HG03442 (cell line): ENCODE data around the gene ZNF451.
"Not testable (repeated sequence)": the region's sequence is repeated elsewhere in the genome, so short reads cannot be mapped to it uniquely, and the experiment has no call there.

Source experiments
- ATAC-seq: cut with Tn5 transposase; IDR thresholded peaks from one replicate; pipeline ENCODE4 v1.9.1; 2021; ENCODE audit warnings: mild to moderate bottlenecking, moderate library complexity; ENCODE audit not compliant: unreplicated experiment

ZNF451 gene

GRCh38 chr6:57089687-57090457 is at the start of gene ZNF451:
TSS of gene ZNF451 (plus strand) at chr6:57090188. CDS start at chr6:57090254, 66 bp downstream.
- ATAC-seq, result peak; percentile 90

- not testable (repeated sequence) for ATAC-seq
Measured at GRCh38 chr6:57044061-57044460, 45.9 kb upstream of the ZNF451 start.

DNA sequence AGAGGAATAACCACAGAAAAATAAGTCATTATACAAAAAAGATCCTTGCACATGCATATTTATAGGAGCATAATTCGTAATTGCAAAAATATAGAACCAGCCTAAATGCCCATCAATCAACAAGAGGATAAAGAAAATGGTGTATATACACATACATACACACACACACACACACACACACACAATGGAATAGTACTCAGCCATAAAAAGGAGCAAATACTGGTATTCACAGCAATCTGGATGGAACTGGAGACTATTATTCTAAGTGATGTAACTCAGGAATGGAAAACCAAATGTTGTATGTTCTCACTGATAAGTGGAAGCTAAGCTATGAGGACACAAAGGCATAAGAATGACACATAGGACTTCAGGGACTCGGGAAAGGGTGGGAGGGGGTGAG is 45.4 kb upstream of the ZNF451 start:
- no peak for ATAC-seq

GRCh38 chr6:57046332-57047256 is 43.4 kb upstream of the ZNF451 start, which contains the start of gene KIAA1586:
TSS of gene KIAA1586 (plus strand) at chr6:57046693. CDS start at chr6:57046756, 63 bp downstream.
- peak; percentile 95 for ATAC-seq

GRCh38 chr6:57047257-57047585 is 42.8 kb upstream of the ZNF451 start:
- peak; percentile 14 for ATAC-seq

DNA sequence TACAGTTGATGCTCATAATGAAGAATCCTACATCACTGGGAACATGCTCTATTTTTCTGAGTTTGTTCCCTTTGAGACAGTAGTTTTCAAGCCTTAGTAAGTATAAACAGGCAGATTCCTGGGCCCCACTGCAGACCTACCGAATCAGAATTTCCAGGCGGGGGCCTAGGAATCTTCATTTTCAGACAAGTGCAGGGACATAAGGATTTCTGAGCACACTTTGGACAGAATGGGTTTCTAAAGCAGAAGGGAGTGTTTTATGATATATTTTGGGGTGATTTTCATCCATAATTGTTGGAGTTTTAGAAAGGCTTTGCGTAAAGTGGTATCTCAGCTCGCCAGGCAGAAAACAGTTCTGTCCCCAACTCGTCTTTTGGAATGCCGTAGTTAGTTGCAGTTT is 42.1 kb upstream of the ZNF451 start:
- not testable (repeated sequence) for ATAC-seq

DNA sequence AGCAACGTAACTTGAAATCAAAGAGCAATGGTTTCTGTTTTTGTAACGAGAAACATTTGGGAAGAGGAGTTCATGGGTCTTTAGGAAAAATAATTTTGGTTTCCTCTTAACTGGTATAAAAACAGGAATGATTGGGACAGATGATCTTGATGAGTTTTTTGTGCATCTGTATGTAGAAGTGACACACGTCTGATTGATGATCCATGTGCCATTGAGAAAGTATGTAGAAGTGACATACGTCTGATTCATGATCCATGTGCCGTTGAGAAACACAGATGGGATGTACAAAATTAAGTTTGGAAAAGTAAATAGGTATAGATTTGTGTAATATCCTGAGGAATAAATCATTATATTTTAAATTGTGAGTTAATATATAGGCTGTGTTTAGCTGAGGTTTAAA is 41.4 kb upstream of the ZNF451 start:
- ATAC-seq, result no peak

DNA sequence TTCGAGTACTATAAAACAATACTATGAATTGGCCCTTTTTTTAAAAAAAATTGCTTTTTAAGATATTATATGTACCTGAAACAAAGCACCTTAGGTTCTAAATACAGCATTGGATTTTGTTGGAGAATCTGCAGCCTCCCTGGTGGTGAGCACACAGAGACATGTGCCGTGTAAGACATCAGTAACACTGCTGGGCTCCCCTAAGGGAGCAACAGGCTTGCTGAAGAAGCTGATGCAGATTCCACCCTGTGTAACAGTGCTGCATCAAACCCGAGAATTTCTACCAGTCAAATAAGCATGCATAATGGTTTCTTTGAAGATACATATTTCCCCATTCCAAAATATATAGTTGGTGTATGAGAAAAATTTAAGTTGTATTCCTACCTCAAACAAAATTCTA is 26.1 kb upstream of the ZNF451 start:
- no peak for ATAC-seq

GRCh38 chr6:57064809-57065208 is 25.2 kb upstream of the ZNF451 start:
- ATAC-seq, result no peak

GRCh38 chr6:57068061-57068460 is 21.9 kb upstream of the ZNF451 start:
- no peak for ATAC-seq

GRCh38 chr6:57069228-57069627 is 20.8 kb upstream of the ZNF451 start:
- ATAC-seq, result no peak

- ATAC-seq, result no peak
Measured at GRCh38 chr6:57069920-57070331, 20.1 kb upstream of the ZNF451 start.

- ATAC-seq, result no peak
Measured at GRCh38 chr6:57072108-57072507, 17.9 kb upstream of the ZNF451 start.

DNA sequence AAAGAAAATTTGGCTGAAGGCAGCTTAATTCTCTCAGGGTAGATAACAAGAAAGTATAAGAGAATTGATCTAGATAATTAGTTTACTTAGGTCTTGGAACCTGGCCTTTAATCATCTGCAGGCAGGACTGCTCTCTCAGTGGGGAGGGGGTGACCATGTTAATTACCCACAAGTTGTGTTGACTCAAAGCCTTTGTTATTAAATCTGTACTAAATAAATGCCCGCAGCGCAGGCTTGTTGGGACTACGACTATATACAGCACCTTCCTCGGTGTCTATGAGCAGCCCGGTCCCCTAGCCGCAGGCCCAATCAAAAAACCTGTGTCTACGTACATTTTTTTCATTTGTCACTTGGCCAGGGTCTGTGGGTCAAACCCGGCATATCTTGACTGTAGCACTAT is 15.6 kb upstream of the ZNF451 start:
- no peak for ATAC-seq

DNA sequence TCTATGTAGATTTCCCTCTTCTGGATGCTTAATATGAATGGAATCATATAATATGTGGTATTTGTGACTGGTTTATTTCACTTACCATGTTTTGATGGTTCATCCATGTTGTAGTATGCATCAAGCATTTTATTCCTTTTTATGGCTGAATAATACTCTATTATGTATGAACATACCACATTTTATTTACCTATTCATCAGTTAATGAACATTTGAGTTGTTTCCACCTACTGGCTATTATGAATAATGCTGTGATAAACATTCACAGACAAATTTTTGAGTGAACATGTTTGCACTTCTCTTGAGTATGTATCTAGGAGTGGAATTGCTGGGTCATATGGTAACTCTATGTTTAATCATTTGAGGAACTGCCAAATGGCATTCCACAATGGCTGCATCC is 14.9 kb upstream of the ZNF451 start:
- no peak for ATAC-seq

- ATAC-seq, result no peak
Measured at GRCh38 chr6:57078531-57079207, 11.3 kb upstream of the ZNF451 start.

GRCh38 chr6:57085471-57085870 is 4.5 kb upstream of the ZNF451 start:
- ATAC-seq, result no peak

- no peak for ATAC-seq
Measured at GRCh38 chr6:57086843-57087242, 3.1 kb upstream of the ZNF451 start.

GRCh38 chr6:57087916-57088315 is 2.1 kb upstream of the ZNF451 start:
- no peak for ATAC-seq

DNA sequence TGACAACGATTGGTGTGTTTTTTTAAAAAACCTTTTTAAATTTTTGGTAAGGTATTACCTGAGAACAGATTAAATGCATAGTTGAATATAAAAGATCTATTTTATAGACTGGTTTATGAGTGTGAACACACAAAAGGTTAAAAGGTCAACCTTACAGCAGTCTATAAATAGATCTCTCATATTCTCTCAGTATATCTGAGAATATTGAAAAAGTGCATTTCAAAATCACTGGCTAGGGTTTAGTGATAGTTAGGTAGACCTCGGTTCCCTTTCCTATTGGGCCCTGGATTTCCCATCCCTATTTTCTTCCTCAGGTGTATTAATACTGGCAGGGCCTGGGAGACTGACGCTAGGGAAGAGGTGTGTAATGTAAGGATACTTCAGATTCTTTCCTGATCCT is 723 bp upstream of the ZNF451 start:
- no peak for ATAC-seq

DNA sequence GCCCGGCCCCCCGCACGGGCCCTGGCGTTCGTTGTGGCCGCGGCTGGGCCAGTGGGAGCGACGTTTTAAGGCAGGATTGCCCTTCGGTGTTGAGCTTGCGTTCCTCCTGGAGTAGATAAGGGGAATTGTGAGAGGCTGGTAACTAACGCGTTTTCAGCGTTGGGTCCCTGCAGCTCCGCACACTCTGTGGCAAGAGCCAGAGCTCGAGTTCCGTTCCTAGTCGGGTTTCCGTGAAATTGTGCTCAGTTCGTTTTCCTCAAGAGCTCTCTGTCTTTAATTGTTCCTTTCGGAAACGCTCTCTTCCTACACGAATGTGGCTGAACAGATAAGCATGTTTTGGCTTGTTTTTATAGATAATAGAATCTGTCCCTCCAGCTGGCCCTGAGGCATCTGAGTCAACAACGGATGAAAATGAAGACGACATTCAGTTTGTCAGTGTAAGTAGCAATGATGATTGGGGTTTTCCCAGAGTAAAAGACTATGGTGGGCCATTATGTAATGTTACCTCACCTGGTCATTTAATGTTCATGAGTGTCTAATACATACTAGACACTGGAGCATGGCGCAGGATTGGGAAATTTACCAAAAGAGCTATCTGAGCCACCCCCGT is 575 bp downstream of the ZNF451 start:
- ATAC-seq, result not testable (repeated sequence)
